Natural killer cell (primary cell): ENCODE measurements around the gene PSMD13. TPM values are rescaled to one million over a fixed set of nuclear protein-coding genes. Genes with fewer than 3 reads are reported as not detected.

Experiments used
- ATAC-seq, 3 donors: fragments of 150-1000 bp in 2 of 3; fragments of 200-7000 bp in 1 of 3; cut with Tn5 transposase; 1 replicate in 1 of 3; 2 replicates in 2 of 3; pipeline ENCODE4 v1.10.0; 2021; ENCODE audit warnings: mild to moderate bottlenecking in 2 of 3, moderate library complexity in 2 of 3
- DNase-seq, 2 donors: peaks; one replicate each; pipeline versions ENCODE4 v3.0.0 to v3.0.0-alpha.2; 2013 to 2021; ENCODE audit warnings: mixed read lengths in 1 of 2
- H3K27ac ChIP-seq: one replicate; pipeline ENCODE4 v1.5.1; 2013; ENCODE audit warnings: mild to moderate bottlenecking, low read length
- H3K27me3 ChIP-seq: one replicate; pipeline ENCODE4 v1.6.1; 2013; ENCODE audit warnings: low read length; ENCODE audit not compliant: control insufficient read depth, insufficient read depth
- H3K36me3 ChIP-seq: one replicate; pipeline ENCODE4 v1.6.1; 2013; ENCODE audit warnings: low read length; ENCODE audit not compliant: control insufficient read depth, insufficient read depth
- H3K4me1 ChIP-seq: one replicate; pipeline ENCODE4 v1.6.1; 2013; ENCODE audit warnings: low read length; ENCODE audit not compliant: control insufficient read depth, insufficient read depth
- H3K4me3 ChIP-seq: one replicate; pipeline ENCODE4 v1.5.1; 2013; ENCODE audit warnings: low read length
- H3K9me3 ChIP-seq: one replicate; pipeline ENCODE4 v1.6.1; 2013; ENCODE audit warnings: low read length; ENCODE audit not compliant: control insufficient read depth, insufficient read depth
- H3K27ac Mint-ChIP-seq, 2 donors: one replicate each; pipeline ENCODE4 v1.8.0; 2022; ENCODE audit warnings: mild to moderate bottlenecking in 2 of 2, mixed read lengths in 2 of 2, moderate library complexity in 1 of 2
- H3K27me3 Mint-ChIP-seq, 2 donors: one replicate each; pipeline ENCODE4 v1.8.0; 2022; ENCODE audit warnings: low read depth in 2 of 2, mixed read lengths in 2 of 2
- H3K36me3 Mint-ChIP-seq: one replicate; pipeline ENCODE4 v1.8.0; 2022; ENCODE audit warnings: mixed read lengths
- H3K4me1 Mint-ChIP-seq, 2 donors: one replicate each; pipeline ENCODE4 v1.8.0; 2022; ENCODE audit warnings: mixed read lengths in 2 of 2
- H3K4me3 Mint-ChIP-seq: one replicate; pipeline ENCODE4 v1.8.0; 2022; ENCODE audit warnings: mild to moderate bottlenecking, moderate library complexity, mixed read lengths
- H3K9me3 Mint-ChIP-seq, 2 donors: one replicate each; pipeline ENCODE4 v1.8.0; 2022; ENCODE audit warnings: mixed read lengths in 2 of 2
- CTCF ChIP-seq: fragments of 200-600 bp; IDR thresholded peaks from one replicate; pipeline ENCODE4 v1.8.0; 2022; ENCODE audit warnings: antibody characterized with exemption
- WGBS: methylation state at CpG from one replicate; pipeline ENCODE4 v1.1.7; 2013; ENCODE audit warnings: missing lambda C conversion rate; ENCODE audit not compliant: insufficient coverage; 5-methylcytosine and 5-hydroxymethylcytosine counted together
- intact Hi-C: fragments of 100-400 bp; cut with micrococcal nuclease; formaldehyde crosslinking; loops from one replicate; pipeline ENCODE4 v1.14.2; 2022
- total RNA-seq, 4 donors: library from RNA; stranded (reverse); fragments of 120-200 nt in 1 of 4; gene quantifications; one replicate each; pipeline versions ENCODE4 v1.2.3 to v1.2.4, GENCODE V29; 2013 to 2022

The PSMD13 gene
- total RNA-seq, 3 donors from 2014 or later (not counting 1 experiment from before 2014, with no cell fraction given): 94.6 to 111 (median 104) TPM

- no peaks in the 10 kb centered on the region for H3K9me3 Mint-ChIP-seq
These were observed 7.6 kb downstream of the PSMD13 start for GRCh38 chr11:244376-244775.

GRCh38 chr11:249062-249461 is 12.3 kb downstream of the PSMD13 start:
- DNase-seq: no peak
- ATAC-seq: no peak
- peaks cover 79% of the 10 kb centered on the region for H3K36me3 ChIP-seq
- H3K27ac ChIP-seq: no peak overlapping the region
- WGBS: 80% methylated on average over 8 of the region's 8 CpGs
- H3K4me1 Mint-ChIP-seq: peaks cover 0 to 13% of the 10 kb centered on the region in 2 donors
- no peaks in the 10 kb centered on the region for H3K27me3 ChIP-seq
- no peak overlapping the region for H3K27ac Mint-ChIP-seq
- H3K9me3 ChIP-seq: no peaks in the 10 kb centered on the region
- H3K36me3 Mint-ChIP-seq: peaks cover 33% of the 10 kb centered on the region
- H3K4me1 ChIP-seq: peaks cover 5% of the 10 kb centered on the region
- H3K4me3 Mint-ChIP-seq: no peak overlapping the region
- H3K27me3 Mint-ChIP-seq: no peaks in the 10 kb centered on the region
- H3K9me3 Mint-ChIP-seq: no peaks in the 10 kb centered on the region
- intact Hi-C loops: no loop called here
- TF ChIP-seq CTCF: no peak
- H3K4me3 ChIP-seq: no peak overlapping the region

More at GRCh38 chr11:244376-244775, 7.6 kb downstream of the PSMD13 start:
- WGBS: 86% methylated on average over 2 of the region's 2 CpGs
- Mint-ChIP-seq H3K4me3 (no peak overlapping the region), H3K27me3 (no peaks in the 10 kb centered on the region), H3K27ac (no peak overlapping the region), H3K4me1 (peaks cover 15 to 20% of the 10 kb centered on the region in 2 donors), H3K36me3 (peaks cover 32% of the 10 kb centered on the region)
- ATAC-seq: no peak
- Histone ChIP-seq H3K36me3 (peaks cover 72% of the 10 kb centered on the region), H3K4me1 (no peaks in the 10 kb centered on the region), H3K27me3 (no peaks in the 10 kb centered on the region), H3K4me3 (no peak overlapping the region), H3K9me3 (no peaks in the 10 kb centered on the region), H3K27ac (no peak overlapping the region)
- intact Hi-C loops: no loop called here
- DNase-seq: no peak
- TF ChIP-seq CTCF: no peak

GRCh38 chr11:250274-250673 is 13.5 kb downstream of the PSMD13 start:
- no peak for ATAC-seq
- intact Hi-C loops: loop anchor here (2.0 to 5.0 kb wide), 3 partner anchors 57 to 197 kb away; partner anchors contain the start of gene IFITM2

More at GRCh38 chr11:250274-250673, 13.5 kb downstream of the PSMD13 start:
- Mint-ChIP-seq H3K9me3 (no peaks in the 10 kb centered on the region), H3K4me1 (peaks cover 0 to 13% of the 10 kb centered on the region in 2 donors), H3K36me3 (peaks cover 33% of the 10 kb centered on the region), H3K27me3 (no peaks in the 10 kb centered on the region), H3K27ac (no peak overlapping the region), H3K4me3 (no peak overlapping the region)
- DNase-seq: peak in 1 of 2 donors; percentile 19
- Histone ChIP-seq H3K27ac (no peak overlapping the region), H3K27me3 (no peaks in the 10 kb centered on the region), H3K4me1 (peaks cover 5% of the 10 kb centered on the region), H3K4me3 (no peak overlapping the region), H3K36me3 (peaks cover 68% of the 10 kb centered on the region), H3K9me3 (no peaks in the 10 kb centered on the region)
- WGBS: 96% methylated on average over 5 of the region's 5 CpGs
- no peak for TF ChIP-seq CTCF
